Heart right ventricle (tissue), 16 donors: Measurements from ENCODE around the gene CDH13. TPM values are rescaled to one million over a fixed set of nuclear protein-coding genes. Genes with fewer than 3 reads are reported as not detected.
A peak's percentile ranks its signal among the peaks of the same experiment; 100 is the strongest.

Experiments
- ATAC-seq, 8 donors: fragments of 200-7000 bp; cut with Tn5 transposase; one replicate each; pipeline ENCODE4 v1.9.1; 2020; ENCODE audit warnings: mild to moderate bottlenecking in 8 of 8, moderate library complexity in 8 of 8, moderate number of reproducible peaks in 1 of 8
- DNase-seq, 2 donors: peaks; one replicate each; pipeline ENCODE4 v3.0.0-alpha.2; 2020
- H3K27ac ChIP-seq, 10 donors: fragments of 200-600 bp; sonication (generic) in 2 of 10; one replicate each; pipeline versions ENCODE4 v1.5.0 to v1.8.0; 2020 to 2022; ENCODE audit warnings: mild to moderate bottlenecking in 3 of 10
- H3K27me3 ChIP-seq, 7 donors: fragments of 200-600 bp; one replicate each; pipeline ENCODE4 v1.8.0; 2021 to 2022; ENCODE audit warnings: mild to moderate bottlenecking in 2 of 7
- H3K36me3 ChIP-seq, 9 donors: fragments of 200-600 bp; sonication (generic) in 1 of 9; one replicate each; pipeline versions ENCODE4 v1.5.0 to v1.8.0; 2020 to 2022; ENCODE audit warnings: mild to moderate bottlenecking in 2 of 9
- H3K4me1 ChIP-seq, 9 donors: fragments of 200-600 bp; sonication (generic) in 1 of 9; one replicate each; pipeline versions ENCODE4 v1.5.0 to v1.8.0; 2020 to 2022; ENCODE audit warnings: mild to moderate bottlenecking in 4 of 9
- H3K4me3 ChIP-seq, 10 donors: fragments of 200-600 bp; sonication (generic) in 2 of 10; one replicate each; pipeline versions ENCODE4 v1.5.0 to v1.8.0; 2020 to 2022; ENCODE audit warnings: mild to moderate bottlenecking in 7 of 10, moderate library complexity in 2 of 10
- H3K9me3 ChIP-seq, 11 donors: fragments of 200-600 bp in 10 of 11; sonication (generic) in 2 of 11; one replicate each; pipeline versions ENCODE4 v1.5.0 to v1.8.0; 2013 to 2022; ENCODE audit warnings: mild to moderate bottlenecking in 2 of 11, control low read depth in 1 of 11, moderate library complexity in 1 of 11
- CTCF ChIP-seq, 9 donors: fragments of 200-600 bp; sonication (generic) in 2 of 9; IDR thresholded peaks; one replicate each; pipeline versions ENCODE4 v1.5.0 to v1.8.0; 2021 to 2022; ENCODE audit warnings: antibody characterized with exemption in 9 of 9, mild to moderate bottlenecking in 5 of 9, moderate library complexity in 1 of 9
- WGBS, 2 donors: extraction: QIAGEN DNeasy Blood & Tissue Kit; methylation state at CpG; one replicate each; pipeline ENCODE4 v1.1.7; 2013; ENCODE audit warnings: inconsistent platforms in 1 of 2; 5-methylcytosine and 5-hydroxymethylcytosine counted together
- intact Hi-C, 10 donors: fragments of 100-400 bp; cut with DNase I; formaldehyde crosslinking; loops; one replicate each; pipeline versions ENCODE4 v1.11.1 to v1.14.2; 2022
- polyA plus RNA-seq, 2 donors: library from polyadenylated mRNA; stranded (reverse); fragments of 200-250 nt; gene quantifications; one replicate each; pipeline ENCODE4 v1.2.3, GENCODE V29; 2013
- total RNA-seq, 10 donors: library from RNA; stranded (reverse); fragmentation: NEBNext Ultra II Directional in 3 of 10; extraction: Animal tissue kit (Norgen Biotek cat#: 25700) in 3 of 10; gene quantifications; one replicate each; pipeline versions ENCODE4 v1.2.1 to v1.2.4, GENCODE V29; 2021 to 2023
- donor health status: Arrhythmogenic right ventricular cardiomyopathy.
- donor health status: ischemic (EF 13 %, LVEDD 7.1; RV severe dilation, severe dysfunction).
- donor health status: healthy with polysubstance abuse.
- donor health status: DM: no; HTN: yes; CAD: no.
- donor health status: DM: no; HTN: no; CAD: no.
- donor health status: ischemic (EF 25% LVEDD 6.9; RV normal size, moderate dysfunction).
- donor health status: ischemic (EF 25% LVEDD 5.7; RV mildly dilated, moderate dysfunction).
- donor health status: healthy.
- donor health status: DM: yes; HTN: yes; CAD: no.
- donor health status: Ischemic cardiomyopathy.
- donor health status: ischemic (EF 35%, LVEDD 5.7; RV mildly dilated, moderate dysfunction).
- donor health status: nonischemic (EF 11% LVEDD 7.7; RV severe dilation, severe dysfunction).
- donor health status: DM: yes; HTN: yes; CAD: no.
- donor health status: PGD.
- donor health status: ischemic (EF 29% LVEDD 5.4; RV normal size, mild dysfunction).
- donor health status: nonischemic (EF 23%, LVEDD 6.1; RV moderate dilation, normal function).

The CDH13 gene
- total and polyA plus RNA-seq, 12 donors, result 15.5 to 221 (median 168) TPM

- intact Hi-C loops, result no loop called here
- ATAC-seq, result peak in 1 of 8 donors; percentile 44
Measured at GRCh38 chr16:83312718-83313245, 686.0 kb downstream of the CDH13 start.

GRCh38 chr16:83315271-83315670 lies 688.5 kb downstream of the CDH13 start:
- Histone ChIP-seq H3K36me3 (no peaks in the 10 kb centered on the region), H3K9me3 (no peaks in the 10 kb centered on the region), H3K27me3 (no peaks in the 10 kb centered on the region), H3K4me1 (peaks cover 0 to 5% (median 0%) of the 10 kb centered on the region in 9 donors), H3K27ac (no peak overlapping the region), H3K4me3 (no peak overlapping the region)
- WGBS, 2 donors, result 95 to 97% methylated on average over 2 of the region's 2 CpGs
- TF ChIP-seq CTCF (IDR thresholded peaks at IDR 0.05), result no peak
- ATAC-seq, result no peak
- intact Hi-C loops, result no loop called here
- DNase-seq, result no peak

More at GRCh38 chr16:83312718-83313245, 686.0 kb downstream of the CDH13 start:
- no peak overlapping the region for H3K27ac ChIP-seq
- no peaks in the 10 kb centered on the region for H3K9me3 ChIP-seq
- H3K4me3 ChIP-seq, result no peak overlapping the region
- no peaks in the 10 kb centered on the region for H3K36me3 ChIP-seq
- TF ChIP-seq CTCF (IDR thresholded peaks at IDR 0.05), result no peak
- no peak for DNase-seq
- WGBS, 2 donors, result 69 to 76% methylated on average over 1 of the region's 1 CpG
- H3K27me3 ChIP-seq, result no peaks in the 10 kb centered on the region
- H3K4me1 ChIP-seq, result peaks cover 0 to 5% (median 0%) of the 10 kb centered on the region in 9 donors

GRCh38 chr16:83316458-83316857 lies 689.7 kb downstream of the CDH13 start:
- intact Hi-C loops, result no loop called here
- no peak overlapping the region for H3K4me3 ChIP-seq
- DNase-seq, result no peak
- WGBS, 2 donors, result 62 to 63% methylated on average over 3 of the region's 3 CpGs
- no peaks in the 10 kb centered on the region for H3K36me3 ChIP-seq
- H3K27ac ChIP-seq, result no peak overlapping the region
- ATAC-seq, result peak in 2 of 8 donors; percentile 42 to 55
- no peaks in the 10 kb centered on the region for H3K27me3 ChIP-seq
- H3K9me3 ChIP-seq, result no peaks in the 10 kb centered on the region
- TF ChIP-seq CTCF (IDR thresholded peaks at IDR 0.05), result no peak
- peaks cover 0 to 5% (median 0%) of the 10 kb centered on the region in 9 donors for H3K4me1 ChIP-seq

DNA sequence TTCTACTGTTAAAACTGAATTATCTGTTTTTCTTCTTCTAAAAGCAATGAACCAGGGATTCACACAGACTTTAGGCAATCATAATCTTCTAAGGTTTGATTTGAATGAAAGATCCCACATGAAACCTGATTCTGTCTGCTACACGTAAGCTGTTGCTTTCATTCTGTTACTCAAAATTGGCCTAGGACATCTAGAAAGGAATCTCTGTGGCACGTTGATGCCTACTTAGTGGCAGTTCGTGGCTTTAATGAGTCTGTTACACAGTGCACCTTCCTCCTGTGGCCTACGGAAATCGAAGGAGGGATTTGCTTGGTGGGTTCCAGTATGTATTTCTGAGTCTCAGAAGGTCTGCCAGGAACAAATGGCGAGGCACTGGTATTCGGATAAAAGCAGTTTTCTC lies 691.6 kb downstream of the CDH13 start:
- ATAC-seq, result no peak
- DNase-seq, result no peak
- intact Hi-C loops, result no loop called here

More for the DNA sequence above, 691.6 kb downstream of the CDH13 start:
- no peak overlapping the region for H3K4me3 ChIP-seq
- H3K27ac ChIP-seq, result no peak overlapping the region
- no peak for TF ChIP-seq CTCF (IDR thresholded peaks at IDR 0.05)
- 92% methylated on average over 7 of the region's 7 CpGs for WGBS, 2 donors
- no peaks in the 10 kb centered on the region for H3K27me3 ChIP-seq
- H3K36me3 ChIP-seq, result no peaks in the 10 kb centered on the region
- peaks cover 0 to 5% (median 0%) of the 10 kb centered on the region in 9 donors for H3K4me1 ChIP-seq
- no peaks in the 10 kb centered on the region for H3K9me3 ChIP-seq
